Measurements from ENCODE around the gene DOCK11.

Gene DOCK11

DNA sequence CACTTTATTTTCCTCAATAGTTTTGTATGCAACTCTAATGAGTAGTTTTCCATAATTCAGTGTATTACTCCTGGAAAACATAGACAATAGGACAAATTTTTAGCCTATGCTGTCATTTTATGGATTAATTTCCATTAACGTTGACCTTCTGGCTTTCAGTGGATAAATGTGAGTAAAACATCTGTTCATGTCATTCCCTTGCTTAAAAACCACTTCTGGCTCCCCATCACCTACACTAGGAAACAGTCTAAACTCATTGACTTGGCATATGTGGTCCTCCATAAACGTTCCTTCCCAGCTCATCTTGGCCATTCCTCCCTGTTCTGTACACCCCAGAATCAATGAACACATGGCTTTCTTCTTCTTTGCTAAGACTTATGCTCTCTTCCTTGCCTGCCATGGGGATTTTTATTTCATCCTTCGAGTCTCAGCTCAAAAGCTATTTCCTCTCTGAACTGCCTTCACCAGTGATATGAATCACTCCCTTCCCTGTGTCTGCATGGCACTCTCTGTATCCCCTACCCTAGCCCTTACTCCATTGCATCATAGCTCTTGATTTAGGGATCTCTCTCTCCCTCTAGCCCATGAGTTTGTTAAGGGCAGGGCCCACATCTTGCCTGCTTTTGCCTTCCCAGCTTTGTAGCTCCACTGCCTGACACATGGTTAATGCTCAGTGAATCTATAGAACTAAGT is 34.8 kb downstream of the DOCK11 start:
- no peak for DNase-seq (ENCODE audit: low spot score)

DNA sequence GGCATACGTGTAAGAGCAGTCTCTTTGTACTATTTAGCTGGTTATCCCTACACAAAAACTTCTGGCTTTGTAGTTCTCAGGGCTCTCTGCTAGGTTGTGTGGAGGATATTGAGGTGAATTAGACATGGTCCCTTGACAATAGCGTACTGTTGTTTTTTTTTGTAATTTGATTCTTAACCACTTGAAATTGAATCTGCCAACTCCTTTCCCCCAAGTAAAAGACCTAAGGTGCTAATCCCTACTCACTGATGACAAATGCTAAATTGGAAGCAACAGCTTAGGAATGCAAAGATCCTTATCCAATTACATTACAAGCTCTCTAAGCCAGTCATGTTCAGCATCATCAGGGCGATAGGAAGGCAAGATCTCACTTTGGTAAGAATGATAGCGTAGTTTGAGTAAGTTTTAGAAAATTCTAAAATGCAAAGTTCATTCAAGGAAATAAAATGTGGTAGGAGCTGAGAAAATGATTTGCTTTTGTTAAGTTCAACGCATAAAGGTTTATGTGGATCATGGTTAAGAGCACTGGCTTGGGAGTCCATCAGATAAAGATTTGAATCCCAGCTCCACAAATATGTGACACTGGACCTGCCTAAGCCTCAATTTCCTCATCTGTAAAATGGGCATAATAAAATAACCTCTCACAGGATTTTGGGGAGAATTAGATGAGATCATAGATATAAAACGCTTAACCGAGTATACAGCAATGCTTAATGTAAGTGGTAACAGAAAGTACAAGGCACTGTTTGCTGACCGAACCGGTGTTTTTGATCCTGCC is 39.3 kb downstream of the DOCK11 start:
- DNase-seq (ENCODE audit: low spot score): no peak

DNA sequence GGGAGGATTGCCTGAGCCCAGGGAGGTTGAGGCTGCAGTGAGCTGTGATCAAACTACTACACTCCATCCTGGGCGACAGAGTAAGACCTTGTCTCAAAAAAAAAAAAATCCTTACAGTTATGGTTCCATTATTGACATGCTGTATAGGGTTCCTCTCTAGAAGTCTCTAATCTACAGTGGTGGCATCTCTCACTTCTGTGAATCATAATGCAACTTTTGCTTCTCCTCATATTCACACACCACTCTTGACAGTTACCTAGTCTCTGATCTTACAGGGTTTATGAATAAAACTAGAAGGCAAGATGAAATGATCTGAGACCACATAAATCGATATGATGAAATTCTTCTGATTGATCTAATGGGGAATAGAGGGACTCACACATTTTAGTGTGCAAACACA is 40.6 kb downstream of the DOCK11 start:
- no peak for DNase-seq (ENCODE audit: low spot score)

DNA sequence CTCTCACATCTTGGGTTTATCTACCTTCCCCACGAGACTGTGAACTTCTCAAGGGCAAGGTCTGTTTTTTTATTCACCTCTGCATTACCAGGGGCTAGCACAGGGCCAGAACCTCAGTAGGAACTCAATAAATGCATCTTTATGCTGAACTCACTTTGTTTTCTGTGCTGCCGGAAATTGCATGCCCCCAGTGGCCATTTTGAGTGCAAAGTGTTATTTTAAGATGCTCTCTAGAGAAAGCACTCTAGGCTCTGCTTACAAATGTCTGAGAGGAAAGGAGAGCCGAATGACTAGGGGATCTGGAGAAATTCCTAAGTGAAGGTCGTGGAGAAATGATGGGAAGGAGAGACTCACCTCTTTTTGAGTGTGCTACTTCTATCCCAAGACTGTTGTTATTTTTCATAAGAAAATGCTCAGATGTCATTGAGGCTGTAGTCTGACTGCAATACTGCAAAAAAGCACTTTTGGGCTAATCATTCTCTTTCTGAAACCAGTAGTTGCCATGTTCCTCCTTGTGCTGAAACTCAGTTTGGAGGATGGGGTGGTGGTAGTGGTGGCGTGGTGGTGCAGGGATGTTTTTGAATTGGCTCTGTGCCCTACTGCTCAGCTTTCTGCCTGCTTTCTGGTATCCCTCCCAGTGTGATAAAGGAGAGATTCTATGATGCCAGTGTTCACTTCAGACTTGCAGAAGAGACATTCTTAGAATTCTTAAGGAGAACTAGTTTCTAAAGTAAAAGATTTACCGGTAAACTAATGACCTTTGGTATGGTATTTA is 41.3 kb downstream of the DOCK11 start:
- DNase-seq (ENCODE audit: low spot score): no peak

DNA sequence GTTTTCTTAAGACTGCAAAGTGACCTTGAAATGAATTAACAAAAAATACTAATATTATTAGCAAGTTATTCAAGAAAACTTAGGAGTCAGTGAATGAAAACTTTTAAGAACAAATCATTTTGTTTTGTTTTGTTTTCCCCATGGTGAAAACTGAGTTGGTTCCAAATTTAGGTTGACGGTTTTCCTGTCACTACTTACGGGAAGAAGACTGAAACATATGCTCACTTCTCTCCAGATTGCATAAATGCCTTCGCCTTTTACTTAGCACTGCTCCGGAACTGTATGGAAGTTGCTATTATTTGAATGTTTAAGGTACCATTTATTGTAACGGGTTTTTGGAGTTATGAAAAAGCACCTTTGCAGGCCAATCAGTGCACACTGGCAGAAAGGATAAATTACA is 42.8 kb downstream of the DOCK11 start:
- DNase-seq (ENCODE audit: low spot score): no peak

DNA sequence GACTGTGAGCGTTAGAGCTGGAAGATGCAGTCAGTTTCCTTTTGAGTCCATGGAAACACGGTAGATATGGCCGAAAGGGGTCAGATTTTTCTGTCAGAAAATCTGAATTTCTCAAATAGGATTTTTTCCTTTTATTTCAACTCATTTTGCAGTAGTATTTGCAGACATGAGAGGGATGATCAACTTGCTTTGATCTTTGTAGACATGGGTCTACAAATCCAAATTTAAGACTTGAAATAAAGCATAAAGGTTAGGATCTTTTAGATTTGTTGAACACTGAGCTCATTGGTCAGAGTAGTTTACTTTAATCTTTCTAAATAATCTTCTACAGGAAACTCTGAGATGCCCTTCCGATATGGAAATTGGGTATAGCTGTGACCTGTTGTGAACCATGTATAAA is 44.7 kb downstream of the DOCK11 start:
- no peak for DNase-seq (ENCODE audit: low spot score)

DNA sequence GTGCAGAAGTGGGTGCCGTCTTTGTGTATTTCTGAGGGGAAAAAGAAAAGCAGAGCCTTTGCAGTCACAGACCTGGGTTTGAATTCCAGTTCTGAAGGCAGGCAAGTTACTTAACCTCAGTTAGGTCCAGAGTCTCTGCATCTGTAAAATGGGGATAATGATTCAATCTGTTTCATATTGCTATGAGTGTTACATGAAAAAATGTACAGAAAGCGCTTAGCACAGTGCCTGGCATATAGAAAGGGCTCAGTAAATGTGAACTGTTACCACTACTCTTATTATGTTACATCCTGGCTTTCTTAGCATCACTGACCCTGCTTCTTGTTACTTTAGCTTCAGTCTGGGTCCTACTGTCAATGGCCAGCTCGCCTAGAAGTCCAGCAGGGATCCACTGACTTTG is 45.9 kb downstream of the DOCK11 start:
- DNase-seq (ENCODE audit: low spot score): no peak

DNA sequence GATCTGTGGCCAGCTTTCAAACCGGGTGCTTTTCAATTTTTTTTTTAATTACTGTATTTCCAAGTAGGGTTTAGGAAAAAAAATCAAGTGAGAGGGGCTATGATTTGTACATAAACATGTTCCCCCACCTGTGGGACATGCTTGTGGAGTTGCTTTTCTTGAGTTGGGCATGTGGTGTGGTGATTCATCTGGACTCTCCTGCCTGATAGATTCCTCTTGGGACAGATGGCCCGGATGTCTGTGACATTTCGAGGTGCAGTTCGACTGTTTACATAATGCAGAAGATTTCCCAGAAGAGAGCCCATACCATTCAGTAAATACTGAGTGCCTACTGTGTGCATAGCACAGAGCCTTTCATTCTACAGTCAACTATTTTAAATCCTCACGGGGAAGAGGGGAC is 49.9 kb downstream of the DOCK11 start:
- no peak for DNase-seq (ENCODE audit: low spot score)

DNA sequence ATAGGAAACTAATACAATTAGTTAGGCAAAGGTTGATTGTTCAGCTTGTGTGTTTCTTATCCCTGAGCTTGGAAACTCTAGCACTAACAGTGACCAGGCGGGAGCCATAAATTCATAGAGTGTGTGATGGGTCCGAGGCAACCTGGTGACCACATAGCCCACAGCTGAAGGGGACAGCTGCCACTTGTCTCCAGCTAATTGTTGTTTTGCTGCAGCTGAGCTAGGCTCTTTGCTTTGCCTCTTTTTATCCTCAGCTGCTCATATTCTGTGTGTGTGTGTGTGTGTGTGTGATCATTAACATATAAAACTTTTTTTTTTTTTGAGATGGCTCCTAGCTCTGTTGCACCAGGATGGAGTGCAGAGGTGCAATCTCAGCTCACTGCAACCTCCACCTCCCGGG is 53.2 kb downstream of the DOCK11 start:
- no peak for DNase-seq (ENCODE audit: low spot score)

DNA sequence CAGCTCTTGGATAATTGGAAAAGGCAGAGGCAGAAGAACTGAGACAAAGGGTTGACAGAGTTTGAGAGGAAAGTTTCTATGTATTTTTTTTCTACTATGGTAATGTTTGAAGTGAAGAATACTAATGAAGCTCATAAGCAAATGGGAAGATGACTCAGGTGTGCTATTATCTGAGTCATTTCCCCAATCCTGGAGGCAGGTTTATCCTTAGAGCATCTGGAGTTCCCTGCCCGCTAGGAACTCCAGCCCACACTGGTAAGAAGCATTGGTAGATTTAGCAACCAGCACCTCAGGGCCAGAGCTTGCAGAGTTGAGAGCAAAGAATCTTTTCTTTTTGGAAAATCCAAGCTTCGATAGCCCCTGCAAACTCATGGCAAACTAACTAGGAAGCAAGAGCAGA is 55.2 kb downstream of the DOCK11 start:
- no peak for DNase-seq (ENCODE audit: low spot score)

DNA sequence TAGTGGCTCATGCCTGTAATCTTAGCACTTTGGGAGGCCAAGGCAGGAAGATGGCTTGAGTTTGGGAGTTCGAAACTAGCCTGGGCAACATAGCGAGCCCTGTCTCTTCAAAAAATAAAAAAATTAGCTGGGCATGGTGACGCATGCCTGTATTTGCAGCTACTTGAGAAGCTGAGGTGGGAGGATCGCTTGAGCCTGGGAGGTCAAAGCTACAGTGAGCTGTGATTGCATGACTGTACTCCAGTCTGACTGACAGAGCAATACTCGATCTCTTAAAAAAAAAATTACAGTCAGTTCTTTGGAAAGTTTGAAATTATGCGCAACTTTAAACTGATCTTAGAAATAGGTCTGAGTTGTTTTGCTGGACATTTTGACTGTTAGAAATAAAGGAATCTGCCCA is 55.8 kb downstream of the DOCK11 start:
- DNase-seq (ENCODE audit: low spot score): no peak

DNA sequence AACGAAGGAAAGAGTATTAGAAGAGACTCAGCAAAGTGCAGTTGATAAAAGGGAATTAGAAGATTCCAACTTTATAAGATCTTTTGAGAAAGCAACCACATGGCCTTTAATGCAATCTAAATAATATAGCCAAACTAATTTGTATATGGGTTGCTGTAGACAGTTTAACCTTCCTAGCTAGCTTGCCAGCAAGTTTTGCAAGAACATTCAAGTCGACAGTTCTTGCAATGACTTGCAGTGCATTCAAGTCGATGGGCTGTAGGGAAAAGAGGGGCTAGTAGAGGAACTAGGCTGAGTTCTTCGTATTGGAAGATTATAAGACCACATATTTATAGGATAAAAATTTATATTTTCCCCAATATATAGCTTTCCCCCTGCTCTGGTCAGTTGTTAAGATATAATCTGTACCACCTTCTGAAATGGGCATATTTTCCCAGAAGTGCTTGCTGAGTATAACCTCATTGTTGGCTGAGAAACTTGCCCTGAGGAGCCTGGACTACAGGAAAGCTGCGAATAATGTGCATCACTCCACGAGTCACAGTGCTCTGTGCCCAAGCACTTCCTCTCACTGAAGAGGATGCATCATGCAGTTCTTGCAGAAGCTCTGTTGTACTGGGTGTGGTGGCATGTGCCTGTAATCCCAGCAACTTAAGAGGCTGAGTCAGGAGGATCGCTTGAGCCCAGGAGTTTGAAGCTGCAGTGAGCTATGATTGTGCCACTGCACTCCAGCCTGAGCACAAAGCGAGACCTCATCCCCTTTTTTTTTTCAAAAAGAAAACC is 56.7 kb downstream of the DOCK11 start:
- no peak for DNase-seq (ENCODE audit: low spot score)

DNA sequence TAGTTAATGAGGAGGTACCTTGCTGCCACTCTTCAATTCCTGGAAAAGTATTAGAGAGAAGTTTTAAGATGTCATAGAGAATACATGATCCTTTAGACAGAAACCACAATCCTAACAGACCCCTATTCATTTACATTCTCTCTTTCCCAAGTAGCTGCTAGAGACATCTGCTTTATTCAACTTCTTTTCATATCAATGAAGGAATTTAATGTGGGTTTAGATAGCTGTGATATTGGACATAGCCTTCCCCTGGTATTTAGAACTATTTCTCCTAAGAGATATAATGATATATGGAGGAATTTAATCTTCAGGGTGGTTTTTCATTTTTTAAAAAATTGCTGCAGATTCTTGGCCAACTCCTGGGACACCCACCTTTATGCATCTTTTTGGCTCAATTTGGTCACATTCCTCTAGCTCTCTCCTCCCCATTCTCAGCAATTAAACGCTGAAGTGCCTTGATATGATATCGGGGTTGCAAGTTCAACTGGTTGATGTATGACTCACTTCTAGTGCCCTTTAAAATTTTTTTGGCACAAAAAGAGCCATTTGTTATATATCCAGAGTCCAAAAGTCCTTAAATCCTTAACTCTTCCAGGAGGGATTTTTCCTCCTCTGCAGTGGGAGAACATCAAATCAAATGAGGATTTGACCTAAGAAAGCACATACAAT is 57.6 kb downstream of the DOCK11 start:
- DNase-seq (ENCODE audit: low spot score): no peak

DNA sequence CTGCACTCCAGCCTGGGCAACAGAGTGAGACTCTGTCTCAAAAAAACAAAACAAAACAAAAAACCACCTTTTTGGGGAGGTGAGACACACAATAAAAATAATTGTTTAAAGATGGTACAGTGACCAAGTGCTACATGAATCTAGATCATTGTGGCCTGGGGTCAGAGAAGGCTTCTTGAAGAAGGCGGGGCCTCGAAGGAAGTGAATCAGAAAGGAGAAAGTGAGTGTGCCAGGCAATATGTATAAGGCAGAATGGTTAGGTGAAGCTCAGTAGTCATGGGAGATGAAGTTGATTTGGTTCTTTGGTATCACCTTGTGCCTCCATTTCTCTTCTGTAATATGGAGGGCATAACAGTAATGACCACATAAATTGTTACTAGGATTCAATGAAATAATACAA is 58.9 kb downstream of the DOCK11 start:
- no peak for DNase-seq (ENCODE audit: low spot score)

DNA sequence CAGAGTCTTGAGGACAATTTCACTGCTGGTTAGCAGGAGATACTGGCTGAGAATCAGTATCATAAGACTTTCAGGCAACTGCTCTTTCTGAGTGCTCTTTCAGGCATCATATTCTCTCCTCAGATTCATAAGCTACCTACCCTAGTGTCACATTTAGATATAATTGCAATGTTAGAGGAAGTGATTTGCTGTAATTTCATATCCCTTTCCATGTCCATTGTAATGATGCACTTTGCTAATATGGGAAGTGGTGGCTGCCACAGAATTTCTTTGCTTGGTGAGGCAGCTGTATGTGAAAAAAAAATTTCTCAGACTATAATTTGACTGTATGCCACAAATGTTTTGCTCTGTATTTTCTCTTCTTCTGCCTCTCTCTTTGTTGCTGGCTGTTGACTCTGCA is 63.3 kb downstream of the DOCK11 start:
- DNase-seq (ENCODE audit: low spot score): no peak

DNA sequence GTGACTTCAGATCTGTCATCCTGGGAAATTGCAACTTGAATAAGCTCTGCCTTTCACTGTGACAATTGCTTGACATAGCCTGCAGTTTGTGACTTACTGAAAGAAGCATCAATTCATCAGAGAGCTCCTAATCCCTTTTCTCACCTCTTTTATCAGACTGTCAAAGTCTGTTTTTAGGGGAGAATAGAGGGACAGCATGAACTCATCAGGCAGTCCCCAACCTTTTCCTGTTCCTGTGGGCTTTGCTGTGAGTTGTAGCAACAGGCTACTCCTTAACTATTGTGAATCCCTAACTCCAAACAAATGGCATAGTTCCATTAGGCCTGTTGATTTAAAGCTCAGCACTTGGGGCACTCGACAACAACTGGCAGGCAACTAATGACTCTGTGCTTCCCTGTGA is 64.9 kb downstream of the DOCK11 start:
- no peak for DNase-seq (ENCODE audit: low spot score)

DNA sequence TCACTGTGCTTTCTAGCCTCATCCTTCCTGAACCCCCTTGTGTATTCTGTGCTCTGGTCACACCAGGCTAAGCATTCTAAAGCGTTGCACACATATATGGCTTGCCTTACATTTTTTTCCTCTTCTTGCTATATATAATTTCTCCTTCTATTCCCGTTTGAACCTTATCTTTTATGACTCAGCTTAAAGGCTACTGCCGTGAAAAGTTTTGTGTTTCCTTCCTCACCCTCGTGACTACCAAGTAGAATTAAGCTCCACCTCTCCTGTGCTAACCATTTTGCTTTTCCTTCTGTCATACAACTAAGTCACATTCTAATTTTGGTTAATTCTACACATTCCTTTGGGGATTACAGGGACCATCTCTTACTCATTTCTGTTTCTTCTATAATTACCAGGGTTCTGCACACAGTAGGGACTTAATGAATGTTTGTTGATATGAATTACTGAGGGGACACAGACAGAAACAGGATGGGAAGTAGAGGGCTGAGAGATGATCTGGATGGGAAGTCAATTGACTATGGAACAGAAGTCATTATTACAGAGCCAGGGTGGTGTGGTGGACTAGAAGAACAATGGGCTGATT is 67.1 kb downstream of the DOCK11 start:
- DNase-seq (ENCODE audit: low spot score): no peak

DNA sequence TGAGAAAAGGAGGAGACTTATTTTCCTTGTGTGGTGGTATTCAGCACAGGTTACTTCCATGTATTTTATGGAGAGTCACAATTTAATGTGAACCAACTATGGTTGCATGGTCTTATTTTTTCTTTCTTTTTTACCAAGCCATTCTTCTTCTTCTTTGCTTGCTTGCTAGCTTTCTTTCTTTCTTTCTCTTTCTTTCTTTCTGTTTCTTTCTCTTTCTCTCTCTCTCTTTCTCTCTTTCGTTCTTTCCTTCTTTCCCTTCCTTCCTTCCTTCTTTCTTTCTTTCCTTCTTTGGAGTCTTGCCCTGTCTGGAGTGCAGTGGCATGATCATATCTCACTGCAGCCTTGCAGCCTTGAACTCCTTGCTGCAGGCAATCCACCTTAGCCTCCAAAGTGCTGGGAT is 68.9 kb downstream of the DOCK11 start:
- DNase-seq (ENCODE audit: low spot score): no peak

DNA sequence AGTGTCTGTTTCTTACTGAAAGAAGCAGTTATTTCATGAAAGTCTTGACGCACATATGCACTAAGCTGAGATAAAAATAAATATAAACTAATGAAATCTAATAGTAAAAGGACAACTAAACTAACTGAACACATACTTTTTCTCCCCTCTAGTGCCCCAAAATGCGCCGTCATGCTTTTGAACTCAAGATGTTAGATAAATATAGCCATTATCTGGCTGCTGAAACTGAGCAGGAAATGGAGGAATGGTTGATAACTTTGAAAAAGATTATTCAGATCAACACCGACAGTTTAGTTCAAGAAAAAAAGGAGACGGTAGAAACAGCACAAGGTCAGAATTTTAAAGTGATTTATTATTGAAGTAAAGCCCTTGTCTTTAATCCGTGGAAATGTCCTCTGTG is 70.2 kb downstream of the DOCK11 start:
- no peak for DNase-seq (ENCODE audit: low spot score)

DNA sequence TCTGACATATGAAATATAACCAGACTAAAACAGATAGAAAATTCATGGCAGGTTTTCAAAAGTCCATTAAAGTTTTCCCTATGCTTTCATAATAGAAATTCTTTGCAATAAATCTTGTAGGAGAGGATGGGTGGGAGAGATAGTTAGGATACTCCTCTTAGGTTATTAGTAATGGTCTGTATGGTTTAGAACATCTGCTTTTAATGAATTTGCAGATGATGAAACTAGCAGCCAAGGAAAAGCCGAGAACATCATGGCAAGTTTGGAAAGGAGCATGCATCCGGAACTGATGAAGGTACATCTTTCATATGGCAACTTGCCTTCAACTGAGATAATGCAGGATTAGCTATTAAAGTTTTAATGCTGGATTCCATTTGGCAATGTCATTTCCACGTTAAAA is 70.7 kb downstream of the DOCK11 start:
- DNase-seq (ENCODE audit: low spot score): no peak

DNA sequence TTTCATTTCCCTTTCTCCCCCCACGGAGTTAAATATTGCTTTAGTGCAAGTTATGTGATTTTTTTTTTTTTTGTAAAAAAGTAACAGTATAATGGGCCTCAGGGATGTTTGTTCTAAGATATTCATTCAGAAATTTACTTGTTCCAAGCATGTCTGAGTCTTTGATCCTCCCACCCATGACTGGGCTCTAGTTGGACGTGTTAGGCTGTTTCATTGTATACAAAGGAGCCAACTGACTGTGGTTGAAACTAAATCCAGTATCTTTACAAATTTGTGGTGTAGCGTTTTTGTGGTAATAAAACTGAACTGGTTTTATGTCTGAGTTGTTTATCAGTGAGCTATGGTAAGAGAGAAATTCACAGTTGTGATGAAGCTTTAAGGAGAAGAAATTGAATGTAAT is 74.1 kb downstream of the DOCK11 start:
- no peak for DNase-seq (ENCODE audit: low spot score)
